Activated CD4-positive, alpha-beta T cell treated with anti-CD3 and anti-CD28 coated beads, Interleukin-2, Interleukin-6, amounts not matched to agents 100 ng/mL and 50 ng/mL, durations not matched to agents 16 hours and 8 hours (primary cell): Measurements from ENCODE around the gene LONRF2.

Source experiments
- DNase-seq: peaks from one replicate; pipeline ENCODE4 v3.0.0-alpha.2; 2020

The LONRF2 gene

DNA sequence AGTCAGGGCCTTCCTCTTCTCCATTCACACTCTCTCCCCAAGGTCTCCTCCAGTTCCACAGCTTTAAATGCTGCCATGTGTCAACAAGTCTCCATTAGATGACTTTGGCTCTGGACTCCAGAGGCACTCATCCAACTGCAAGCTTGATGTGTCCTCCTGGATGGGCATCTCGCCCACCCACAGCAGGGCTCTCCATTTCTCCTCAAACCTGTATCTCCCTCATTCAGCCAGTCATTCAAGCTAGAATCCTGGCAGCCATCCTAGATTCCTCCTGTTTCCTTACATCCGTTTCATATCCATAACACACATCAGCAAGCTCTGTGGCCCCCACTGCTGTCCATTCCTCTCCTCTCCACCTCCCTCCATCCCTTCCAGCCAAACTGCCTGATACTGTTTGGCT is 91.5 kb downstream of the LONRF2 start:
- no peak for DNase-seq

DNA sequence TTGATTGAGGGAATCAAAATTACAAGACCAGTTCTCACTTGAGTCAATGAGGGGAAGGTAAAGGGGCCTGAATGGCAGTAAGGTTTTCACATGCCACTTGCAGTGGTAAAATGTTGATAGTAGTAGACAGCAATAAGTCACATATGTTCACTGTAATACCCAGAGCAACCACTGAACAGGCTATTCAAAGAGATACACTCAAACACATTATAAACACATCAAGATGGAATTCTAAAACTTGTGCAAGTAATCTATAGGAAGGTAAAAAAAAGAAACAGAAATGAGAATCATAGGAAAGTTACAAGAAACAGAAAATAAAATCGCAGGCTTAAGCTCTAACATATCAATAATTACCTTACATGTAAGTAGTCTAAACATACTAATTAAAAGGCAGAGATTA is 93.3 kb downstream of the LONRF2 start:
- DNase-seq: no peak

DNA sequence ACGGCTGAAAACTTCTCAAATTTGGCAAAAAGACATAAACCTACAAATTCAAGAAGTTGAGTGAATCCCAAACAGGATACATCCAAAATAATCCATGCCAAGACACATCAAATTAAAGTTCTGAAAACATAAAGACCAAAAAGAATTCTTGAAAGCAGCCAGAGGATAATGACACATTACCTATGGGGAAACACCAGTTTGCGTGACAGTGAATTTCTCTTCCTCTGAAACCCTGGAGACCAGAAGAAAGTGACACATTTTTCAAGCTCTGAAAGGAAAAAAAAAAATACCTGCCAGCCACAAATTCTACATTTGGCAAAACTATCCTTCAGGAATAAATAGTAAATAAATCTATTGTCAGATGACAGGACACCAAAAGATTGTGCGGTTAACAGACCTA is 93.9 kb downstream of the LONRF2 start:
- no peak for DNase-seq

DNA sequence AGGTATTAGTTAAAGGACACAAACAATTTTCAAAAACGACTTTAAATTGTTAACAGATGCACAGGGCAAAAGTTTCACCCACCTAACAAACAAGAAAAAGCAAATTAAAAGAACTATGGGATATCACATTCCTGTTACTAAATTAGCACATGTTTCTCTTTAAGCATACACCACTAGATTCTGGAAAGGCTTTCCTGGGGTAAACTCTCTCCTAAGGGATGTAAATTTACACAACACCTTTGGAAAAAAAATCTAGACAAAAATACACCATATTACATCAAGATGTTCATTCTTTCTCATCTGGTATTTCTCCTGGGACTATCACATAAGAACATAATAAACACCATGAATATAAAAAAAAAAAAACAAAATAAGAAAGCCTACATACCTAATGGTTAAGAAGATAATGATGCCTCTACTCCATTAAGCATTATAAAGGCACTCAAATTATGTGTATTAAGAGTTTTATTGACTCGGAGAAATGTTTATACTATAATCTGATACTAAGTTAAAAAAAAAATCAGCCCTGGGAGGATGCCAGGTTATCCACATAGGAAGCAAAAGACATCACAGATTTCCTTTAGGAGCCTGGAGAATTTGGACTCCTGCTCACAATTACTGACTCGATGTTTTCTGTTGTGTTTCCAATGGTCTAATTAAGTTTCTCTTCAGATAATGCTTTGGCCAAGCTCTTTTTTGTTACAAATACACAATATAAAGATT is 97.2 kb downstream of the LONRF2 start:
- no peak for DNase-seq

DNA sequence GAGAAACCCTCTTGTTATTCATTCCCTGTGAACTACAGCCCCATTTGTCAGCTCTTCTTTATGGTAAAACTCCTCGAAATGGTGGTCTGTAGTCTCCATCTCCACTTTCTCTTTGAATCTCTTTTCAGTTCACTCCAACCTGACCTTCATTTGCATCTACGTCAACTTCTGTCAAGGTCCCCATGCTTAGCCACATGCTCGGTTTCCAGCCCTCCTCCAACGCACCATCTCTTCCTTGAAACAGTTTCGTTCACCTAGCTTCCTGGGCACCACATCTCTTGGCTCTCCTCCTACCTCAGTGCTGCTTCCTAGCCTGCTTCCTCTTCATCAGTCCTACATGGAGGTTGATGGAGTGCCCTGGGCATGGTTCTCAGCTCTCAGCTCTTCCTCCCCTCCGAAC is 98.8 kb downstream of the LONRF2 start:
- DNase-seq: no peak
